ENCODE measurements around the gene CARD10. TPM values are rescaled to one million over a fixed set of nuclear protein-coding genes. Genes with fewer than 3 reads are reported as not detected.

CARD10 gene
- total and polyA plus RNA-seq, 2 of the 8 experiments (the other 6 are each of a cell fraction or from before 2014, with no cell fraction given): 13.5 to 14.4 TPM

GRCh38 chr22:37559901-37560607 lies 40.8 kb upstream of the CARD10 start, which contains the start of gene CDC42EP1 (continued):
- TF ChIP-seq EZH2 (IDR thresholded peaks at IDR 0.05; ENCODE audit: low read depth, low read length, severe bottlenecking): no peak
- TF ChIP-seq BACH1 (IDR thresholded peaks at IDR 0.05; ENCODE audit: low read length): no peak
- TF ChIP-seq, protein P1, sequence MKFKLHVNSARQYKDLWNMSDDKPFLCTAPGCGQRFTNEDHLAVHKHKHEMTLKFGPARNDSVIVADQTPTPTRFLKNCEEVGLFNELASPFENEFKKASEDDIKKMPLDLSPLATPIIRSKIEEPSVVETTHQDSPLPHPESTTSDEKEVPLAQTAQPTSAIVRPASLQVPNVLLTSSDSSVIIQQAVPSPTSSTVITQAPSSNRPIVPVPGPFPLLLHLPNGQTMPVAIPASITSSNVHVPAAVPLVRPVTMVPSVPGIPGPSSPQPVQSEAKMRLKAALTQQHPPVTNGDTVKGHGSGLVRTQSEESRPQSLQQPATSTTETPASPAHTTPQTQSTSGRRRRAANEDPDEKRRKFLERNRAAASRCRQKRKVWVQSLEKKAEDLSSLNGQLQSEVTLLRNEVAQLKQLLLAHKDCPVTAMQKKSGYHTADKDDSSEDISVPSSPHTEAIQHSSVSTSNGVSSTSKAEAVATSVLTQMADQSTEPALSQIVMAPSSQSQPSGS (IDR thresholded peaks at IDR 0.05; ENCODE audit: low read length): no peak
- no peak for TF ChIP-seq POU5F1 (IDR thresholded peaks at IDR 0.05; ENCODE audit: low read depth, low read length)
- TF ChIP-seq SIX5 (IDR thresholded peaks at IDR 0.05; ENCODE audit: low read depth, low read length): no peak
- TF ChIP-seq TAF1 (IDR thresholded peaks at IDR 0.05; ENCODE audit: low read depth, low read length): peak; percentile 41; the same call in 1 of the 2 replicates
- no peak for TF ChIP-seq SP1 (IDR thresholded peaks at IDR 0.05; ENCODE audit: low read depth, low read length)
- no peak for TF ChIP-seq CBX8 (IDR thresholded peaks at IDR 0.05; ENCODE audit: borderline replicate concordance, low read depth, low read length)
- TF ChIP-seq BCL11A (IDR thresholded peaks at IDR 0.05; ENCODE audit: low read depth in 2 of 2, low read length in 2 of 2): no peak
- TF ChIP-seq POLR2A (IDR thresholded peaks at IDR 0.05; ENCODE audit: control extremely low read depth in 1 of 2, low read depth in 2 of 2, low read length in 2 of 2): peak in 1 of 2 experiments; percentile 24; a peak in 1 of 3 replicates
- no peak for TF ChIP-seq ATF3 (IDR thresholded peaks at IDR 0.05; ENCODE audit: insufficient read depth, low read depth, low read length)
- no peak for TF ChIP-seq CHD2 (IDR thresholded peaks at IDR 0.05; ENCODE audit: low read length)
- TF ChIP-seq RBBP5 (IDR thresholded peaks at IDR 0.05; ENCODE audit: borderline replicate concordance, low read depth, low read length): no peak
- TF ChIP-seq KDM4A (IDR thresholded peaks at IDR 0.05; ENCODE audit: low read depth, low read length, severe bottlenecking): no peak
- no peak for TF ChIP-seq GABPA (IDR thresholded peaks at IDR 0.05; ENCODE audit: borderline replicate concordance, insufficient read depth, low read length)
- TF ChIP-seq, protein P2, sequence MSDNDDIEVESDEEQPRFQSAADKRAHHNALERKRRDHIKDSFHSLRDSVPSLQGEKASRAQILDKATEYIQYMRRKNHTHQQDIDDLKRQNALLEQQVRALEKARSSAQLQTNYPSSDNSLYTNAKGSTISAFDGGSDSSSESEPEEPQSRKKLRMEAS (IDR thresholded peaks at IDR 0.05): peak; percentile 40
- TF ChIP-seq EP300 (IDR thresholded peaks at IDR 0.05; ENCODE audit: borderline replicate concordance in 1 of 2, low read depth in 2 of 2, low read length in 2 of 2): no peak
- no peak for TF ChIP-seq ASH2L (IDR thresholded peaks at IDR 0.05; ENCODE audit: low read length)
- TF ChIP-seq JUN (IDR thresholded peaks at IDR 0.05; ENCODE audit: low read depth, low read length): no peak
- TF ChIP-seq YY1 (IDR thresholded peaks at IDR 0.05; ENCODE audit: low read depth, low read length): no peak
- no peak for TF ChIP-seq SP2 (IDR thresholded peaks at IDR 0.05; ENCODE audit: low read length)
- no peak for TF ChIP-seq HDAC2 (IDR thresholded peaks at IDR 0.05; ENCODE audit: borderline replicate concordance in 1 of 2, low read depth in 2 of 2, low read length in 2 of 2)
- no peak for TF ChIP-seq PHF8 (conservative IDR thresholded peaks at IDR 0.05; ENCODE audit: low read depth, low read length)
